ENCODE measurements around the gene SUSD3. TPM values are rescaled to one million over a fixed set of nuclear protein-coding genes. Genes with fewer than 3 reads are reported as not detected.

Gene SUSD3
- total RNA-seq, 3 donors from 2014 or later: 1.3 to 52.4 (median 45.9) TPM

DNA sequence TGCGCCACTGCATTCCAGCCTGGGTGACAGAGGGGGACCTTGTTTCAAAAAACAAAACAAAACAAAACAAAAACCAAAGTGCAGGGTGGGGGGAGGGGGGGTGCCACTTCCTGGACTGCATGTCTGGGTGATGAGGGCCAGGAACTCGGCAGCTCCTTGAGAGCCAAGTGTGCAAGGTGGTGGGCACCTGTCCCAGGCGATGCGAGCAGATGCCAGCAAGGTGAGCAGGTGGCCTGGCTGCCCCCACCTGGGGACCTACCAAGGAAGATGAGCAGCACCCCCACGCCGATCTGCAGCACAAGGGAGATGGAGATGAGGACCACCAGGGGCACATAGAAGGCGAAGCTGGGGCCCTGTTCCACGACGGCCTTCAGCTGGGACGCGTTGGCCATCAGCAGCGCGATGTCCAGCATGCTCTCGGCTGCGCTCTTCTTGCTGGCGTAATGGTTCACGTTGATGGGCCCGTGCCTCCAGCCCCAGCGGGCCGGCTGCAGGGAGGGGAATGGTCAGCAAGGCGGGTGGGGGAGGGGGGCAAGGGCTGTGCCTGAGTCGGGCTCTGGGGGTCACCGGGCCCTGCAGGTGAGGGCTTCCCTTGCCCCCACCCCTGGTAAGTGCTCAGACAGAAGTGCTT, 67.8 kb downstream of the SUSD3 start:
- intact Hi-C loops (cut with DNase I; ENCODE audit: low total_unique reads): no loop called here
- TF ChIP-seq POLR2A (IDR thresholded peaks at IDR 0.05) (no peak), POLR2AphosphoS5 (IDR thresholded peaks at IDR 0.05) (no peak)
- TF ChIP-seq, protein P1, sequence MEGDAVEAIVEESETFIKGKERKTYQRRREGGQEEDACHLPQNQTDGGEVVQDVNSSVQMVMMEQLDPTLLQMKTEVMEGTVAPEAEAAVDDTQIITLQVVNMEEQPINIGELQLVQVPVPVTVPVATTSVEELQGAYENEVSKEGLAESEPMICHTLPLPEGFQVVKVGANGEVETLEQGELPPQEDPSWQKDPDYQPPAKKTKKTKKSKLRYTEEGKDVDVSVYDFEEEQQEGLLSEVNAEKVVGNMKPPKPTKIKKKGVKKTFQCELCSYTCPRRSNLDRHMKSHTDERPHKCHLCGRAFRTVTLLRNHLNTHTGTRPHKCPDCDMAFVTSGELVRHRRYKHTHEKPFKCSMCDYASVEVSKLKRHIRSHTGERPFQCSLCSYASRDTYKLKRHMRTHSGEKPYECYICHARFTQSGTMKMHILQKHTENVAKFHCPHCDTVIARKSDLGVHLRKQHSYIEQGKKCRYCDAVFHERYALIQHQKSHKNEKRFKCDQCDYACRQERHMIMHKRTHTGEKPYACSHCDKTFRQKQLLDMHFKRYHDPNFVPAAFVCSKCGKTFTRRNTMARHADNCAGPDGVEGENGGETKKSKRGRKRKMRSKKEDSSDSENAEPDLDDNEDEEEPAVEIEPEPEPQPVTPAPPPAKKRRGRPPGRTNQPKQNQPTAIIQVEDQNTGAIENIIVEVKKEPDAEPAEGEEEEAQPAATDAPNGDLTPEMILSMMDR (IDR thresholded peaks at IDR 0.05): no peak
- H3K9me3 ChIP-seq: no peaks in the 10 kb centered on the region
- H3K27ac ChIP-seq: peak overlapping the region in 1 of 2 donors; percentile 91
- H3K4me1 ChIP-seq: peaks cover 20 to 30% of the 10 kb centered on the region in 2 donors
- no peaks in the 10 kb centered on the region for H3K36me3 ChIP-seq
- H3K4me3 ChIP-seq: peak overlapping the region in 1 of 3 donors; percentile 44
- peak in 1 of 2 donors; percentile 40 for DNase-seq (ENCODE audit: low spot score in 2 of 2)
- no peaks in the 10 kb centered on the region for H3K27me3 ChIP-seq

GRCh38 chr9:93126825-93127368, 68.4 kb downstream of the SUSD3 start:
- TF ChIP-seq, protein P1 (IDR thresholded peaks at IDR 0.05): no peak
- TF ChIP-seq POLR2A (IDR thresholded peaks at IDR 0.05): no peak
- Histone ChIP-seq H3K4me1 (peaks cover 26 to 36% of the 10 kb centered on the region in 2 donors), H3K9me3 (no peaks in the 10 kb centered on the region), H3K27ac (peak overlapping the region; percentile 68 to 91), H3K27me3 (no peaks in the 10 kb centered on the region), H3K36me3 (no peaks in the 10 kb centered on the region), H3K4me3 (peak overlapping the region in 1 of 3 donors; percentile 44)
- peak in 1 of 2 donors; percentile 49 for DNase-seq (ENCODE audit: low spot score in 2 of 2)
- intact Hi-C loops (cut with DNase I; ENCODE audit: low total_unique reads): no loop called here

- Histone ChIP-seq H3K4me3 (peak overlapping the region in 1 of 3 donors; percentile 44), H3K9me3 (no peaks in the 10 kb centered on the region), H3K36me3 (no peaks in the 10 kb centered on the region), H3K27ac (peak overlapping the region; percentile 68 to 91), H3K27me3 (no peaks in the 10 kb centered on the region), H3K4me1 (peaks cover 27 to 41% of the 10 kb centered on the region in 2 donors)
- DNase-seq (ENCODE audit: low spot score in 2 of 2): peak in 1 of 2 donors; percentile 48
- intact Hi-C loops (cut with DNase I; ENCODE audit: low total_unique reads): no loop called here
- TF ChIP-seq, protein P1 (IDR thresholded peaks at IDR 0.05): no peak
- TF ChIP-seq POLR2A (IDR thresholded peaks at IDR 0.05): no peak
- no peak for TF ChIP-seq POLR2AphosphoS5 (IDR thresholded peaks at IDR 0.05)
Measured at GRCh38 chr9:93127395-93127911, 69.0 kb downstream of the SUSD3 start.

DNA sequence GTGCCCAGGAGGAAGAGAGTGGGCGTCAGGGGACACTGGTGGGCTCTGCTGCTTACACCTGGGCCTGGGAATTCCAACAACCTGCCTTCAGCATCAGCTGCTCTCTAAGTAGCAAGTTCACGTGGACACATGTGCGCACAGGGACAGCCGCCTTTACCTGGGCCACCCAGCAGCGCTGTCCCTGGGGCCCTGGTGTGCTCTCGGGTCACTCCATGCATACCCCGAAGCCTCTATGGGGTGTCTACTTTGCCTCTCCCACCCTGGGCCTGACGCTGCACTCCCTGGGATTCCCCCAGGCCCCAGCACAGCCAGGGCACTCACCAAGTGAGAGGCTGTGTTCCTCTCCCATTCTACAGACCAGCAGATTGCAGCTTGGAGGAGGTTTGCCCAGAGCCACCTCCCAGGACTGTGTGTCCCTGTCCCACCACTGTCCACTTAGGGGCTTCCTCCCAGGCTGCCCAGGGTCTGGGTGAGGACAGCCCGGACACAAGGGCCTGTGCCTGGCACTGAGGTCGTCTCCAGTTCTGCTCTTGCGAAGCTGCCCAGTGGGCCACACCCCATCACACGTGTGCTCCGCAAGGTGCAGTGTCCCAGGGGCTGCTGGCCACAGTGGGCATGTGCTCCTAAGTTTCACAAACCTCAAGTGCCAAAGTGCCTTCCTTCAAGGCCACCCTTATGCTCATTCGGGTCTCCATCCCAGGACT, 69.7 kb downstream of the SUSD3 start:
- H3K27ac ChIP-seq: peak overlapping the region; percentile 68 to 91
- TF ChIP-seq, protein P1 (IDR thresholded peaks at IDR 0.05): no peak
- TF ChIP-seq POLR2AphosphoS5 (IDR thresholded peaks at IDR 0.05): no peak
- no peak for TF ChIP-seq POLR2A (IDR thresholded peaks at IDR 0.05)
- H3K9me3 ChIP-seq: no peaks in the 10 kb centered on the region
- H3K27me3 ChIP-seq: no peaks in the 10 kb centered on the region
- peaks cover 27 to 41% of the 10 kb centered on the region in 2 donors for H3K4me1 ChIP-seq
- no peaks in the 10 kb centered on the region for H3K36me3 ChIP-seq
- intact Hi-C loops (cut with DNase I; ENCODE audit: low total_unique reads): no loop called here
- no peak overlapping the region for H3K4me3 ChIP-seq
- peak in 1 of 2 donors; percentile 33 for DNase-seq (ENCODE audit: low spot score in 2 of 2)

Measured in breast epithelium (tissue), 4 donors.